Measurements from ENCODE around the gene NRG4.
"Not testable (repeated sequence)": the region's sequence is repeated elsewhere in the genome, so short reads cannot be mapped to it uniquely, and the experiment has no call there.

The NRG4 gene

DNA sequence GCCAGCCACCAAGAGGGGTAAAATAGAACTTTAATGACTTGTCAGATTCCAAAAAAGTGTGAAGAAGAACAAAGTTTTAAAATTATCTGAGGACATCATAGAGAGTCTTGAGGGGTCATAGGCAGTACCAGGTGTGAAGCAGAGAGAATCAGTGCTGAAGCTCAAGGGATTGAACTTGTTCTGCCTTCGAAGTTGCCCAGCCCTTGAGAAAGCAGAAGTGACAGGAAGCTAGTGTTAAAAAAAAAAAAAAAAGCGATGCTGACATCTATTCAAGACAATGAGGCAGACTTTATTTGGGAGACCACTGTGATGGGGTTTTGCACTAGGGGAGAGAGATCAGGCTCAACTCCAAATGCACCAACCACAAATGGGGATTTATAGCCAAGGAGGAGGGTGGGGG, 86.8 kb downstream of the NRG4 start:
- DNase-seq, result no peak

DNA sequence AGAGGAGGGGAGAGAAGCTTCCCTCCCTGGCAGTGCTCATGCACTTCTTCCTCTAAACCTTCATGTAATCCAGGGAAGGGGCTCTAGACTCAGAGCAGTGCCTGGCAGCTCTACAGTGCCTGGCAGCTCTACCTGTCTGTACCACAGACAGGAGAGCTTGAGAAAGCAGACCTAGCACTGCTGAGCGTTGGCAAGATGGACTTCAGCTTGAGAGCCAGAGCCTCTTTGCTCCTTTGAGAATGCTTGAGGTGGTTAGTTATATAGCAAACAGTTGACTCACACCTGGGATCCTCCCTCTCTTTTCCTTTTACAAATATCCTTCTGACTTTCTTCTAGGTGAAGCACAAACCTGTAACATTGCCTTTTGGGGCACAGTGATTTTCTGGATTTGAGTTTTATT, 87.6 kb downstream of the NRG4 start:
- no peak for DNase-seq

DNA sequence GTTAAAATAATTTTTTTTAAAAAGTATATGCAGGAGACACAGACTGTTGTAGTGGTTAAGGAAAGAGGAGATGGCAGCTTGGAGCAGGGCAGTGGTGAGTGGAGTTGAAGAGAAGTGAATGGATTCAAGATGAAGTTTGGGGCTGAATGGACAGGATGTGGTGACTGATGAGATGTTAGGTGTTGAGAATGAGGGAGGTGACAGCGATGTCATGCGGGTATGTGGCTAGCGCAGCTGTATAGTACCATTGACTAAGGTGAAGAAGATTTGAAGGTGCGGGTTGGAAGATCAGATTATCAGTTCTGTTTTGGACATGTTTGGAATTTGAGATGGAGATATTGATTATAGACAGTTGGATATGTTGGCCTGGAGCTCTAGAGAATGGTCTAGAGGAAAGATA, 88.5 kb downstream of the NRG4 start:
- DNase-seq, result no peak

DNA sequence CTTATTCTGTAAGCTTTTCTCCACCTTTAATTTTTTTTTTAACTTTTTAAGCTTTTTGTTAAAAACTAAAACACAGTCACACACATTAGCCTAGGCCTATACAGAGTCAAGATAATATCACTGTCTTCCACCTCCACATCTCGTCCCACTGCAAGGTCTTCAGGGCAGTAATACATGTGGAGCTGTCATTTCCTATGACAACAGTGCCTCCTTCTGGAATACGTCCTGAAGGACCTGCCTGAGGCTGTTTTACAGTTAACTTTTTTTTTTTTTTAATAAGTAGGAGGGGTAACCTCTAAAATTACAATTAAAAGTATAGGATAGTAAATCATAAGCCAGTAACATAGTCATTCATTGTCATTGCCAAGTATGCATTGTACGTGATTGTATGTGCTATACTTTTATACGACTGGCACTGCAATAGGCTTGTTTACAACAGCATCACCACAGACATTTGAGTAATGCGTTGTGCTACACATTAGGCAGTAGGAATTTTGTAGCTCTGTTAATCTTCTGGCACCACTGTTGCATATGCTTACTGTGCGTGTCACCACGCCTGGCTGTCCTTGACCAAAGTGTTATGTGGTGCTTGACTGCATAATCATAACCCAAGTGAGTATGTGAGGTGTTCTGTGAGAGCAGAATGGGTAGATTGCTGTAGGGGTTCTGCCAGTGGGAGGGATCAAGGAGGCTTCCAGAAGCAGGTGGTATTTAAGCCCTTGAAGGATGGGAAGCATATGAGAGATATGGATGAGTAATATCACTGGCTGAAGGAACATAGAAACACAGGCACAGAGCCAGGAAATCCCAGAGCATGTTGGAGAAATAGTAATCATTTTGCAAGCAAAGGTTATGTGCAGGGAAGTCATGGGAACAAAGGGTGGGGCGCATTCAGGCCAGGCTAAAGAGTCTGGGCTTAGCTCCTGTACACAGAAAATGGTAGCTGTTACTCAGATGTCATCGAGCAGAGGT, 90.2 kb downstream of the NRG4 start:
- no peak for DNase-seq

DNA sequence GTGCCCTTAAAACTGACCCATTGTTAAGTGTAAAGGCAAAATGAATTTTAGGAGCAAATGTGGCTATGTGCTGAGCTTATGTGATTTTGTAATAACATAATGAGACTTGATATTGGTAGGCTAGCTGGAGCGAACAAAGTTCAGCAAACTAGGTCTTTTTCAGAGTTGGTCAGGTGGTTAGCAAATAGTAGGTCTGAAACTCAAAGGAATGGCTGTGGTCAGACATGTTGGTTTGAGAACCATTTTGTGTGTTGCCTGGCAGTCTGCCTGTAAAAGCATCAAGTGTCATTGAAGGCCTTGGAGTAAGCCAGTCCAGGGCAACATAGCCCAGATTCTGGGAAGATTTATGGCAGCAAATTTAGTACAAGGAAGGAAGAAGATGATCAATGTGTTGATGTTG, 92.1 kb downstream of the NRG4 start:
- no peak for DNase-seq

DNA sequence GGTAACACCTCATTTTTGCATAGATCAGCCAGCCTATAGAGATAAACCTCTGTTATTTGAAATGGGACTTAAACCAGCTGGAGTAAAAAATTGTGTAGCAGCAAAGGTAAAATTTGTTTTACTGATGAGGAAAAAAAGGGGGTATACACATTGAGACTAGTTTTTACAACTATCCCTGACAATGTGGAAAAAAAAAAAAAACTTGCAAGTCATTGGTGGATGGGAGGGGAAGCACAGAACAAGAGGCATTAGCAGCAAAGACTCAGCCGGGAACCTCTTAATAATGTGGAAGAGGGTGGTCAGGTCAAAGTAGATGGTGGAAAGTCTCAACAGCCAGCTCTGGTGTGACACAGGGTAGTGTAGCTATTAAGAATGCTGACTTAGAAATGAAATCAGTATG, 94.1 kb downstream of the NRG4 start:
- DNase-seq, result no peak

DNA sequence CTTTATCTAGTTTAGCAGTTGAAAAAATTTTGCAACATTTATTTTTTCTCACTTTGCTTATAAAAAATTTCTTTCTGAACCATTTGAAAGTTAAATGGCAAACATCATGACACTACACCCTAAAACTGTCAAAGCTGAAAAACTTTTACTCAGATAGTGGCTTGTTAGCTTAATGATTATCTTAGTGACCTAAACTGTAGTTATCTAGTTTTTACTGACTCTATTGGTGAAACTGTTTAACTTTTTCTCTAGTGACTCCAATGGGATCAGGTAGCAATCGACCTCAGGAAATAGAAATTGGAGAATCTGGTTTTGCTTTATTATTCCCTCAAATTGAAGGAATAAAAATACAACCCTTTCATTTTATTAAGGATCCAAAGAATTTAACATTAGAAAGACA, 95.2 kb downstream of the NRG4 start:
- no peak for DNase-seq

DNA sequence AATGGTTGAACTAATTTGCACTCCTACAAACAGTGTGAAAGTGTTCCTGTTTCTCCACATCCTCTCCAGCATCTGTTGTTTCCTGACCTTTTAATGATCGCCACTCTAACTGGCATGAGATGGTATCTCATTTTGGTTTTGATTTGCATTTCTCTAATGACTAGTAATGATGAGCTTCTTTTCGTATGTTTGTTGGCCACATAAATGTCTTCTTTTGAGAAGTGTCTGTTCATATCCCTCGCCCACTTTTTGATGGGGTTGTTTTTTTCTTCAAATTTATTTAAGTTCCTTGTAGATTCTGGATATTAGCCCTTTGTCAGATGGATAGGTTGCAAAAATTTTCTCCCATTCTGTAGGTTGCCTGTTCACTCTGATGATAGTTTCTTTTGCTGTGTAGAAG, 101.9 kb downstream of the NRG4 start:
- DNase-seq, result not testable (repeated sequence)

DNA sequence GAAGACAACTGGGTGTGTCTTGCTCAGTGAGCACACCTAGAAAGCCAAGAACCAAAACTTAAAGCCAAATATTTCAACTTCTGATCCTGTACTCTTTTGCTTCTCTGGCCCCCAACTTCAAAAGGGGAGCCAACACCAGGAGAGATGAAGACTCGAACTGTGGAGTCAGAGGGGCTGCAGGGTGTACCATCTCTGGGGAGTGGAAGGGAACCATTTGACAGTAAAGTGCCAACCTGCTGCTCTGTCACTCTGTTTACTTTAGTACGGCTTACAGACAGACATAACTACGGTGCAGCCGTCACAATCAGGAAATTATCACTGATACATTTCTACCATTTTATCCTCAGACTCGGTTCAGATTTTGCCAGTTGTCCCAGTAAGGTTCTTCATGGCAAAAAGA, 107.0 kb downstream of the NRG4 start:
- DNase-seq, result no peak

DNA sequence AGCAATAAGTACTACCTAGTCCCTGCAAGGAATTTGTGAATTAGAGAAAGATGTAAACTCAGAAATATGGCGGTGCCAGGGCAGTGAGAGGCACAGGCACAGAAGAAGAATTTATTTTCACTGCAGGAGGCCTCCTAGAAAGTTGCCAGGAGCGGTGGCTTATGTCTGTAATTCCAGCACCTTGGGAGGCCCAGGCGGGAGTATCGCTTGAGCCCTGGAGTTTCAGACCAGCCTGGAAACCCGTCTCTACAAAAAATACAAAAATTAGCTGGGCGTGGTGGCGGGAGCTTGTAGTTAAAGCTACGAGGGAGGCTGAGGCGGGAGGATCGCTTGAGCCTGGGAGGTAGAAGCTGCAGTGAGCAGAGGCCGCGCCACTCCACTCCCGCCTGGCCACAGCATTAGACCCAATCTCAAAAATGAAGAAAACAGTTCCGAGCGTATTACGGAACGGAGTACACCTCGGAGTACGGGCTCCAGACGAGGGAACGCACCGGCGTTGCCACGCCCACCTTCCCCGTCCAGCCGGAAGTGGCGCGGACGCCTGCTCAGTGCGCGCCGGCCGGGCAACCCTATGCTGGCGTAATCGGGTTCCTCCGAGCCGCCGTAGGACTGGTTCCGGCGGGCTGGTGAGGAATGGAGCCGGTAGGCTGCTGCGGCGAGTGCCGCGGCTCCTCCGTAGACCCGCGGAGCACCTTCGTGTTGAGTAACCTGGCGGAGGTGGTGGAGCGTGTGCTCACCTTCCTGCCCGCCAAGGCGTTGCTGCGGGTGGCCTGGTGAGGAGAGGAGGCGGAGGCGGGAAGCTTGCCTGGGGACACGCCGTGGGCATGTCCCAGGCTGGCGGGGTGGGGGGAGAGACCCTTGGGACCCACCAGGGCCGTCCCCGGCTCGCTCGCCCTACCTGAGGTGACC, 108.6 kb downstream of the NRG4 start, which contains the start of gene FBXO22:
Gene FBXO22 (plus strand): TSS at position 548 of the 909 bp plus-strand sequence. CDS start 86 bp downstream, at position 634.
- DNase-seq, result peak; percentile 33

DNA sequence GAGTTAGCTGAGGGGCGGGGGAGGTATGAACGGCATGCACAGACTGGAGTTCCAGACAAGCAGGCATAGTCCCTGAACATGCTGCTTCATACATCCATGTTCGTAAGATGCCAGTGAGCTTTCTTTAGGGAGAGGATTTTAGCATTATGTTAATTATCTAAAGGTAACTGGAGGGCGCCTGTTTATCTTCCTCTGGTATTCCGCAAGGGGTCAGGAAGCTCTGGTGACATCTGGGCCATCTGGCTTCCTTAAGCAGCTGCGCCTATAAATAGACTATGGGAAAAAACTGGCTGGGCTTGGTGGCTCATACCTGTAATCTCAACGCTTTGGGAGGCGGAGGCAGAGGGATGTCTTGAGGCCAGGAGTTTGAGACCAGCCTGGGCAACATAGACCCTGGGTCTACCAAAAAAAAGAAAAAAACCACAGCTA, 110.1 kb downstream of the NRG4 start:
- DNase-seq, result no peak

DNA sequence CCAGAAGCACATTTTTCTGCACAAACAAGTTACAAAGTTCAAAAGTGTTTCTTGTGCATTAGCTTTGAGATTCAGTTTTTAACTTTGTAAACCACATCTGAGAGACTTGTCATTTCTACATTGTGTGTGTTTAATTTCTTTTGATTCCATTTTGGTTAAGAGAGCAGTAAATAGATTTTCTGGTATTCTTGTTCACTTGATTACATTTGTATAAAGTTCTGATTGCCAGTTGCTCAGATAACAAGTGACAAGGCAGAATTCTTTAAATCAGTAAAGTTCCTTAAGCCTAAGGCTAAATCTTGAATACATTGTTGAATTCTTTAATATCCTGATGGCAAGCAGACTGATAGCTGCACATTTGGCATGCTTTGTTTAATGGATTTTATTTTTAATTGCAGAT, 111.6 kb downstream of the NRG4 start:
- no peak for DNase-seq

DNA sequence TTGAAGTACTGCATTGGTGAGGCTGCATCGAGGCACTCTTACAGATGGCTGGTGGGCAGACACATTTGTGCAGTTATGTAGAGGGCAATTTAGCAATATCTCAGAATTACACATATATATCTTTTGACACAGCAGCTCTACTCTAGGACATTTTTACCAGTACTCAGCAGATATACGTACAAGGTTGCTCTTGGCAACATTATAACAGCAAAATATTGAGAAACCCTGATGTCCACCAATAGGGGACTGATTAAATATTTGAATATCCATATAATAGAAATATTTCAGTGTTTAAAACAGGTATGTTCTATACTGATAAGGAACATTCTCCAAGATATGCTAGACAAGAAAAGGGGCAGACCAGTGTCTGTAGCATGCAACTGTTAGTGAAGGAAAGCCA, 116.5 kb downstream of the NRG4 start:
- no peak for DNase-seq

DNA sequence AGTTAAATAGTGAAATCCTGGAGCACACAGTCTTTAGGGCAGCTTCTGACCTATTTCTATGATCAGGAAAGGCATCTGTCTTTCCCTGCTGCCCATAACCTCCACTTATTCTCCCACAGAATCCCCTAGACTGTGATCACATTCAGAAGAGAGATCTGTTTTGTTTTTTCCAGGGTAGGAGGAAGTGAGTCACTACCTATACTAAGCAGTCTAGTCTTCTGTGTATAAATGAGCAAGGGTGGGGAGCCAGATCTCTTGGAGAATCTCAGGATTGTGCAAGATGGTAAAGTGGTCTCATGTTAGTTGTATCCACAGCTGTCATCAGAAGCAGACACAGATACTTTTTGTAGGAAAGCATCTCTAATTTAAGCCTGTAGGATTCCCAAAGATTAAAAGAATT, 120.3 kb downstream of the NRG4 start:
- no peak for DNase-seq

Measured in NCI-H2029 treated with DMSO at 0.1 percent for 48 hours (cell line).